GM12878 (cell line): Measurements from ENCODE around the gene TMEM212. TPM values are rescaled to one million over a fixed set of nuclear protein-coding genes. Genes with fewer than 3 reads are reported as not detected.

Experiments used
- ATAC-seq: fragments of 200-7000 bp; cut with Tn5 transposase; 3 replicates; pipeline ENCODE4 v1.9.1; 2020; ENCODE audit warnings: mild to moderate bottlenecking, moderate library complexity
- BruUV-seq: library from RNA; stranded (reverse); fragments of 400-500 nt; replicated peaks from 2 replicates; lab custom pipeline; 2021; lab: Mats Ljungman, UMichigan
- CTCF ChIA-PET: fragments of 300-600 bp; sonication (Branson Sonifier 250); formaldehyde crosslinking; extraction: SDS; loops from one replicate; lab custom pipeline; 2021; ENCODE audit warnings: inconsistent platforms; lab: Yijun Ruan, JAX
- POLR2A ChIA-PET: fragments of 350-600 bp; formaldehyde crosslinking; extraction: SDS; loops from one replicate; lab custom pipeline; 2021; ENCODE audit warnings: inconsistent platforms; lab: Charles Lee
- RAD21 ChIA-PET: fragments of 300-600 bp; sonication (Branson Sonifier 250); formaldehyde crosslinking; loops from one replicate; lab custom pipeline; 2023; ENCODE audit warnings: antibody characterized with exemption; ENCODE audit not compliant: unreplicated experiment; lab: Charles Lee
- SMC1A ChIA-PET: fragments of 300-600 bp; sonication (Branson Sonifier 250); formaldehyde crosslinking; loops from one replicate; lab custom pipeline; 2023; ENCODE audit not compliant: unreplicated experiment, uncharacterized antibody; lab: Charles Lee
- DNase-seq: peaks from one replicate; pipeline ENCODE4 v3.0.0-alpha.2; 2011; ENCODE audit warnings: low read depth, low spot score
- FAIRE-seq: peaks from 3 replicates; lab custom pipeline; 2011; peaks lifted over from hg19 to GRCh38; lab: Jason Lieb, UNC
- H2AFZ ChIP-seq: 2 replicates; pipeline ENCODE4 v1.6.0; 2011; ENCODE audit warnings: low read depth, low read length, control low read depth; ENCODE audit not compliant: control insufficient read depth
- H3K27ac ChIP-seq: 2 replicates; pipeline ENCODE4 v1.5.1; 2011; ENCODE audit warnings: control low read depth; ENCODE audit not compliant: control insufficient read depth, insufficient read depth
- H3K27me3 ChIP-seq, 2 experiments: replicated peaks in 1 of 2; 2 replicates each; pipeline versions ENCODE4 v1.6.0 to v1.6.1; 2011; ENCODE audit warnings: low read length in 1 of 2; ENCODE audit not compliant: control insufficient read depth in 2 of 2, insufficient read depth in 2 of 2
- H3K36me3 ChIP-seq, 2 experiments: 2 replicates each; pipeline ENCODE4 v1.5.1; 2011; ENCODE audit warnings: low read length in 1 of 2; ENCODE audit not compliant: control insufficient read depth in 2 of 2, insufficient read depth in 2 of 2
- H3K4me1 ChIP-seq: 2 replicates; pipeline ENCODE4 v1.6.1; 2011; ENCODE audit warnings: mild to moderate bottlenecking, low read length, moderate library complexity, mixed read lengths; ENCODE audit not compliant: control insufficient read depth, insufficient read depth
- H3K4me2 ChIP-seq: 2 replicates; pipeline ENCODE4 v1.6.0; 2011; ENCODE audit warnings: control low read depth; ENCODE audit not compliant: control insufficient read depth, insufficient read depth
- H3K4me3 ChIP-seq: fragments of 200-600 bp; sonication (generic); 2 replicates; pipeline ENCODE4 v1.5.1; 2016
- H3K79me2 ChIP-seq: 2 replicates; pipeline ENCODE4 v1.6.0; 2011; ENCODE audit warnings: low read length; ENCODE audit not compliant: control insufficient read depth, insufficient read depth
- H3K9ac ChIP-seq: 2 replicates; pipeline ENCODE4 v1.8.0; 2011; ENCODE audit warnings: low read length, control low read depth, mixed read lengths; ENCODE audit not compliant: control insufficient read depth, insufficient read depth
- H3K9me3 ChIP-seq: replicated peaks from 3 replicates; pipeline ENCODE4 v1.5.1; 2011; ENCODE audit warnings: mild to moderate bottlenecking, low read length; ENCODE audit not compliant: control insufficient read depth, insufficient read depth
- H4K20me1 ChIP-seq: 2 replicates; pipeline ENCODE4 v1.6.0; 2011; ENCODE audit not compliant: control insufficient read depth, insufficient read depth
- ATF3 ChIP-seq: IDR thresholded peaks from 2 replicates; pipeline ENCODE4 v1.6.1; 2011; ENCODE audit warnings: low read depth, mild to moderate bottlenecking, low read length, moderate library complexity, borderline replicate concordance; ENCODE audit errors: extremely low read depth
- CHD1 ChIP-seq: IDR thresholded peaks from 2 replicates; pipeline ENCODE4 v1.6.1; 2012; ENCODE audit warnings: low read depth, low read length, improper control_type of control experiment
- ELK1 ChIP-seq: IDR thresholded peaks from 2 replicates; pipeline ENCODE4 v1.6.1; 2012; ENCODE audit warnings: low read depth, low read length, improper control_type of control experiment
- EZH2 ChIP-seq: IDR thresholded peaks from 2 replicates; pipeline ENCODE4 v1.6.1; 2012; ENCODE audit warnings: low read depth, mild to moderate bottlenecking, control low read depth, inconsistent platforms, low read length, borderline replicate concordance; ENCODE audit not compliant: control insufficient read depth
- HDGF ChIP-seq: fragments of 450-650 bp; IDR thresholded peaks from 2 replicates; pipeline ENCODE4 v1.6.1; 2016; ENCODE audit warnings: antibody characterized with exemption
- KDM1A ChIP-seq: fragments of 200-600 bp; sonication (generic); IDR thresholded peaks from 2 replicates; pipeline ENCODE4 v1.6.1; 2016; ENCODE audit warnings: borderline replicate concordance
- NFYA ChIP-seq: IDR thresholded peaks from 2 replicates; pipeline ENCODE4 v1.6.1; 2011; ENCODE audit warnings: low read depth, mild to moderate bottlenecking, low read length, improper control_type of control experiment, borderline replicate concordance
- PBX3 ChIP-seq: IDR thresholded peaks from 2 replicates; pipeline ENCODE4 v1.6.1; 2011; ENCODE audit warnings: mild to moderate bottlenecking, low read depth, low read length, moderate library complexity; ENCODE audit not compliant: insufficient replicate concordance
- PRDM15 ChIP-seq: fragments of 450-650 bp; formaldehyde crosslinking; IDR thresholded peaks from 2 replicates; pipeline ENCODE4 v1.4.0; 2020; ENCODE audit warnings: mild to moderate bottlenecking, moderate library complexity
- RAD51 ChIP-seq: fragments of 450-650 bp; IDR thresholded peaks from 2 replicates; pipeline ENCODE4 v1.6.1; 2016; ENCODE audit warnings: moderate library complexity, mild to moderate bottlenecking, inconsistent platforms
- TAF1 ChIP-seq: IDR thresholded peaks from 2 replicates; pipeline ENCODE4 v1.6.1; 2011; ENCODE audit warnings: mild to moderate bottlenecking, low read depth, low read length, borderline replicate concordance
- ZBTB40 ChIP-seq: fragments of 450-650 bp; IDR thresholded peaks from 2 replicates; pipeline ENCODE4 v1.6.1; 2016; ENCODE audit warnings: mild to moderate bottlenecking, moderate library complexity, borderline replicate concordance
- WGBS: methylation state at CpG from one replicate; pipeline ENCODE4 v1.1.6; 2016; ENCODE audit warnings: low lambda C conversion rate; ENCODE audit not compliant: insufficient replicate concordance, insufficient coverage; ENCODE audit errors: missing lambda C conversion rate; 5-methylcytosine and 5-hydroxymethylcytosine counted together
- in situ Hi-C: fragments of 300-500 bp; cut with MboI; formaldehyde crosslinking; loops from 9 replicates; pipeline ENCODE4 v1.14.3; 2018; ENCODE audit warnings: mixed read lengths
- intact Hi-C: fragments of 100-400 bp; cut with micrococcal nuclease; formaldehyde crosslinking; loops from one replicate; pipeline ENCODE4 v1.14.2; 2022; ENCODE audit not compliant: unreplicated experiment
- polyA plus RNA-seq, 11 experiments: library from polyadenylated mRNA; depleted of rRNA in 4 of 11; unstranded in 6 of 11; stranded (reverse) in 5 of 11; fragments of >200 nt; fragmentation: Nextera tagmentation in 4 of 11; fragmentation: Illumina TruSeq in 1 of 11; extraction: Ambion mirVana in 4 of 11; extraction: Trizol in 1 of 11; gene quantifications; 1 replicate in 1 of 11; 2 replicates in 10 of 11; pipeline versions ENCODE4 v1.2.1 to v1.2.3, GENCODE V29; 2011 to 2016; ENCODE audit warnings: inconsistent platforms in 2 of 11, missing spikeins in 2 of 11, low read depth in 1 of 11
- total RNA-seq, 4 experiments: library from RNA; depleted of rRNA in 3 of 4; stranded (reverse); fragments of >200 nt in 3 of 4; fragmentation: Illumina TruSeq in 1 of 4; extraction: Trizol in 1 of 4; gene quantifications; 2 replicates each; pipeline versions ENCODE4 v1.2.1 to v1.2.3, GENCODE V29; 2013 to 2021

TMEM212 gene
- total and polyA plus RNA-seq, 10 of the 15 experiments (the other 5 are each of a cell fraction or from before 2014, with no cell fraction given) = not detected

- H3K27ac ChIP-seq = no peak overlapping the region
- no peak overlapping the region for H3K9ac ChIP-seq
- H3K4me2 ChIP-seq = no peak overlapping the region
- no peak for DNase-seq
- SMC1A ChIA-PET = interaction anchor here (0.6 to 8.9 kb wide), 13 partner anchors 28 to 869 kb away, joined by 3 to 154 read pairs (median 4); no protein-coding TSS in a partner anchor
- no TSS peak for BruUV-seq
- intact Hi-C loops = loop anchor here (2.0 to 10.0 kb wide), 5 partner anchors 15 to 787 kb away; no protein-coding TSS in a partner anchor
- H3K4me1 ChIP-seq = no peaks in the 10 kb centered on the region
- no peaks in the 10 kb centered on the region for H3K9me3 ChIP-seq
- POLR2A ChIA-PET = interaction anchor here (0.9 to 2.0 kb wide), 2 partner anchors 18 to 35 kb away, joined by 4 to 7 read pairs; no protein-coding TSS in a partner anchor
- 44% methylated on average over 3 of the region's 3 CpGs for WGBS
- CTCF ChIA-PET = interaction anchor here (0.7 to 11.8 kb wide), 11 partner anchors 16 to 500 kb away, joined by 3 to 274 read pairs (median 16); no protein-coding TSS in a partner anchor
- H3K4me3 ChIP-seq = no peak overlapping the region
- in situ Hi-C loops = no loop called here
- FAIRE-seq = no peak
- H2AFZ ChIP-seq = no peak overlapping the region
- H3K36me3 ChIP-seq = no peaks in the 10 kb centered on the region
- RAD21 ChIA-PET = interaction anchor here (0.8 to 13.1 kb wide), 10 partner anchors 15 to 606 kb away, joined by 3 to 333 read pairs (median 34); partner anchors contain the start of gene PLD1
- H3K27me3 ChIP-seq = no peaks in the 10 kb centered on the region; a peak in 1 of 4 replicates
- H3K79me2 ChIP-seq = no peaks in the 10 kb centered on the region
- no peak for ATAC-seq
- H4K20me1 ChIP-seq = no peaks in the 10 kb centered on the region
- TF ChIP-seq TAF1 (no peak), HDGF (no peak), EZH2 (no peak), KDM1A (no peak), CHD1 (no peak), ELK1 (no peak), NFYA (no peak), RAD51 (no peak), PRDM15 (CRISPR knock-in tag) (no peak), PBX3 (no peak), ZBTB40 (no peak), ATF3 (no peak)
Observed at GRCh38 chr3:171831936-171832335, 11.2 kb upstream of the TMEM212 start.
